Measurements from ENCODE around the gene GNA14. TPM values are rescaled to one million over a fixed set of nuclear protein-coding genes. Genes with fewer than 3 reads are reported as not detected.

GNA14 gene
- 3.2 and 3.4 TPM in 2 replicates for total RNA-seq (2021; fragmentation: NEBNext Ultra II Directional; extraction: Animal tissue kit (Norgen Biotek cat#: 25700))
- polyA plus RNA-seq (2011; rRNA removed), result 3.8 and 6.3 TPM in 2 replicates
- 4.3 TPM for polyA plus RNA-seq (2011; cell fraction: cytosol; rRNA removed)
- polyA plus RNA-seq (2011; cell fraction: nucleus; rRNA removed), result 3.2 TPM
- 4.8 to 6.9 TPM (median 5.5 TPM) in 4 replicates for polyA plus RNA-seq (2012, experiment 1 of 2)
- 1.5 TPM for polyA plus RNA-seq (2012, experiment 2 of 2)
- polyA plus RNA-seq (2013, experiment 1 of 2), result 11.6 TPM
- 11.7 TPM for polyA plus RNA-seq (2013, experiment 2 of 2)
- 5.0 and 7.8 TPM in 2 replicates for polyA minus RNA-seq (2011; rRNA and poly(A)+ RNA removed)
- polyA minus RNA-seq (2011; cell fraction: cytosol; rRNA and poly(A)+ RNA removed), result 2.6 TPM
- polyA minus RNA-seq (2011; cell fraction: nucleus; rRNA and poly(A)+ RNA removed), result 4.8 TPM
- long read RNA-seq, experiment 1, partial matches to known transcripts, result 0 of 1 reads
- long read RNA-seq, experiment 1, other reads (novel, unspliced or antisense), result 0 of 1 reads
- long read RNA-seq, experiment 2, partial matches to known transcripts, result 0 of 1 reads
- long read RNA-seq, experiment 2, other reads (novel, unspliced or antisense), result 1 of 1 reads

GRCh38 chr9:77648234-77649108 lies at the start of gene GNA14:
GNA14 (minus strand) TSS chr9:77648322; CDS start chr9:77647793, 529 bp downstream.
- no peak within 1 kb of the TSS for H3K4ac ChIP-seq (replicated peaks; ENCODE audit: insufficient read length, low read depth, low read length)
- DNase-seq (ENCODE audit: low read depth in 1 of 2, low spot score in 2 of 2), result peak in 1 of 2 experiments; percentile 85
- no peak within 1 kb of the TSS for H3K27ac ChIP-seq (ENCODE audit: low read depth, low read length)
- no peaks in the 10 kb centered on the region for H3K79me2 ChIP-seq (ENCODE audit: control insufficient read depth in 1 of 2, insufficient read depth in 2 of 2, low read length in 2 of 2)
- H2AK5ac ChIP-seq (ENCODE audit: low read depth, low read length), result no peak within 1 kb of the TSS
- H3K14ac ChIP-seq (ENCODE audit: insufficient read length), result no peak within 1 kb of the TSS
- POLR2A ChIA-PET (ENCODE audit: partially characterized antibody), result interaction anchor here (1.3 to 1.5 kb wide), 3 partner anchors 10 to 130 kb away, joined by 3 to 4 read pairs (median 3); no protein-coding TSS in a partner anchor
- H4K20me1 ChIP-seq (replicated peaks in 1 of 2; ENCODE audit: control insufficient read depth in 1 of 2, insufficient read depth in 2 of 2, low read length in 2 of 2), result no peaks in the 10 kb centered on the region
- H3K56ac ChIP-seq (replicated peaks; ENCODE audit: insufficient read length, low read depth, low read length), result no peak within 1 kb of the TSS
- H2AFZ ChIP-seq (ENCODE audit: low read length), result peak within 1 kb of the TSS; percentile 94
- H2BK12ac ChIP-seq (ENCODE audit: low read depth, low read length), result peak within 1 kb of the TSS; percentile 84
- peak within 1 kb of the TSS; percentile 71 for H3K18ac ChIP-seq (ENCODE audit: extremely low read depth, low read length)
- peak within 1 kb of the TSS; percentile 5 for H4K91ac ChIP-seq (replicated peaks; ENCODE audit: insufficient read length, low read length)
- peak within 1 kb of the TSS; percentile 61; the same call in 1 of the 2 replicates for H2BK15ac ChIP-seq (ENCODE audit: low read length)
- H2BK20ac ChIP-seq (ENCODE audit: low read length), result peak within 1 kb of the TSS; percentile 44; the same call in 1 of the 2 replicates
- H3K23me2 ChIP-seq (ENCODE audit: low read depth, low read length), result peaks cover 19% of the 10 kb centered on the region
- H3K79me1 ChIP-seq (ENCODE audit: low read depth, low read length), result no peaks in the 10 kb centered on the region
- no peaks in the 10 kb centered on the region for H3K36me3 ChIP-seq (ENCODE audit: control insufficient read depth in 2 of 4, insufficient read depth in 4 of 4, low read length in 3 of 4)
- no peak within 1 kb of the TSS for H4K5ac ChIP-seq (ENCODE audit: insufficient read length, low read depth, low read length)
- H2BK5ac ChIP-seq (ENCODE audit: low read depth, low read length), result peak within 1 kb of the TSS; percentile 35; the same call in 1 of the 2 replicates
- H2BK120ac ChIP-seq (replicated peaks; ENCODE audit: low read depth, low read length), result no peak within 1 kb of the TSS
- WGBS, 2 experiments (ENCODE audit: extremely low coverage in 1 of 2, insufficient coverage in 1 of 2, insufficient read length in 1 of 2, insufficient replicate concordance in 2 of 2, low coverage in 1 of 2, low lambda C conversion rate in 2 of 2, missing lambda C conversion rate in 1 of 2), result 5% methylated on average over 38 of the region's 46 CpGs; no CpG with 5 or more reads in 1 of the 2 experiments
- H3K4me3 ChIP-seq (ENCODE audit: extremely low read depth in 1 of 4, insufficient read depth in 2 of 4, low read depth in 3 of 4, low read length in 4 of 4), result peak within 1 kb of the TSS; percentile 47 to 79 (median 75)
- peaks cover 0 to 17% (median 4%) of the 10 kb centered on the region in 4 experiments; a peak in 6 of 7 replicates for H3K4me1 ChIP-seq (replicated peaks in 1 of 4; ENCODE audit: control insufficient read depth in 3 of 4, insufficient read depth in 4 of 4, low read length in 3 of 4)
- H3K27me3 ChIP-seq (replicated peaks in 1 of 4; ENCODE audit: control insufficient read depth in 3 of 4, extremely low read depth in 1 of 4, insufficient read depth in 3 of 4, low read length in 3 of 4), result peaks cover 6 to 32% (median 21%) of the 10 kb centered on the region in 4 experiments
- FAIRE-seq, result no peak
- H4K8ac ChIP-seq (ENCODE audit: extremely low read depth, insufficient read depth, low read length), result peak within 1 kb of the TSS; percentile 87
- CTCF ChIA-PET (ENCODE audit: partially characterized antibody), result interaction anchor here (0.6 to 7.9 kb wide), 25 partner anchors 10 to 928 kb away, joined by 3 to 102 read pairs (median 5); no protein-coding TSS in a partner anchor
- peak within 1 kb of the TSS; percentile 21 to 69 (median 53); a peak in 6 of 7 replicates for H3K9ac ChIP-seq (replicated peaks in 1 of 4; ENCODE audit: extremely low read depth in 1 of 4, low read depth in 3 of 4, low read length in 3 of 4)
- H3K9me3 ChIP-seq (ENCODE audit: insufficient read depth in 2 of 2, low read depth in 1 of 2, low read length in 1 of 2), result no peaks in the 10 kb centered on the region
- no peak within 1 kb of the TSS for H3K23ac ChIP-seq (ENCODE audit: insufficient read length)
- H3K4me2 ChIP-seq (ENCODE audit: insufficient read depth in 1 of 2, low read depth in 2 of 2, low read length in 2 of 2), result peak within 1 kb of the TSS; percentile 87 to 96
- TF ChIP-seq KDM5A (IDR thresholded peaks at IDR 0.05; ENCODE audit: low read length) (no peak), KDM1A (IDR thresholded peaks at IDR 0.05; ENCODE audit: borderline replicate concordance, low read length) (no peak), KDM4A (IDR thresholded peaks at IDR 0.05; ENCODE audit: low read depth, low read length, severe bottlenecking) (peak; percentile 20)

Data from H1 (cell line).